Type B pancreatic cell (in vitro differentiated cells): ENCODE data around the gene UBE4B. TPM values are rescaled to one million over a fixed set of nuclear protein-coding genes. Genes with fewer than 3 reads are reported as not detected.

Experiments used
- DNase-seq: peaks from one replicate; pipeline ENCODE4 v3.0.0; 2021; ENCODE audit warnings: mixed read lengths; ENCODE audit not compliant: unreplicated experiment; ENCODE audit errors: extremely low spot score
- H3K27ac Mint-ChIP-seq: 2 replicates; pipeline ENCODE4 v1.8.0; 2021; ENCODE audit warnings: mild to moderate bottlenecking, mixed read lengths
- H3K27me3 Mint-ChIP-seq: 2 replicates; pipeline ENCODE4 v1.8.0; 2021; ENCODE audit warnings: mixed read lengths
- H3K36me3 Mint-ChIP-seq: 2 replicates; pipeline ENCODE4 v1.8.0; 2021; ENCODE audit warnings: mixed read lengths
- H3K4me1 Mint-ChIP-seq: one replicate; pipeline ENCODE4 v1.8.0; 2021; ENCODE audit warnings: mixed read lengths; ENCODE audit not compliant: unreplicated experiment
- H3K4me3 Mint-ChIP-seq: 2 replicates; pipeline ENCODE4 v1.8.0; 2021; ENCODE audit warnings: mild to moderate bottlenecking, mixed read lengths
- H3K9me3 Mint-ChIP-seq: 2 replicates; pipeline ENCODE4 v1.8.0; 2021; ENCODE audit warnings: mixed read lengths
- total RNA-seq: library from RNA; stranded (reverse); gene quantifications from 2 replicates; pipeline ENCODE4 v1.2.1, GENCODE V29; 2021; ENCODE audit warnings: low replicate concordance
- TF ChIP-seq, protein P1 (sequence below): fragments of 200-600 bp; sonication (generic); conservative IDR thresholded peaks from 2 replicates; pipeline ENCODE4 v1.5.0; 2021; ENCODE audit warnings: antibody characterized with exemption, mild to moderate bottlenecking

UBE4B gene
- total RNA-seq, 1 donor from 2014 or later, result 55.1 TPM

- H3K27ac Mint-ChIP-seq, result peak overlapping the region; percentile 6
- H3K4me1 Mint-ChIP-seq, result peaks cover 25% of the 10 kb centered on the region
- H3K9me3 Mint-ChIP-seq, result no peaks in the 10 kb centered on the region
- TF ChIP-seq, protein P1, sequence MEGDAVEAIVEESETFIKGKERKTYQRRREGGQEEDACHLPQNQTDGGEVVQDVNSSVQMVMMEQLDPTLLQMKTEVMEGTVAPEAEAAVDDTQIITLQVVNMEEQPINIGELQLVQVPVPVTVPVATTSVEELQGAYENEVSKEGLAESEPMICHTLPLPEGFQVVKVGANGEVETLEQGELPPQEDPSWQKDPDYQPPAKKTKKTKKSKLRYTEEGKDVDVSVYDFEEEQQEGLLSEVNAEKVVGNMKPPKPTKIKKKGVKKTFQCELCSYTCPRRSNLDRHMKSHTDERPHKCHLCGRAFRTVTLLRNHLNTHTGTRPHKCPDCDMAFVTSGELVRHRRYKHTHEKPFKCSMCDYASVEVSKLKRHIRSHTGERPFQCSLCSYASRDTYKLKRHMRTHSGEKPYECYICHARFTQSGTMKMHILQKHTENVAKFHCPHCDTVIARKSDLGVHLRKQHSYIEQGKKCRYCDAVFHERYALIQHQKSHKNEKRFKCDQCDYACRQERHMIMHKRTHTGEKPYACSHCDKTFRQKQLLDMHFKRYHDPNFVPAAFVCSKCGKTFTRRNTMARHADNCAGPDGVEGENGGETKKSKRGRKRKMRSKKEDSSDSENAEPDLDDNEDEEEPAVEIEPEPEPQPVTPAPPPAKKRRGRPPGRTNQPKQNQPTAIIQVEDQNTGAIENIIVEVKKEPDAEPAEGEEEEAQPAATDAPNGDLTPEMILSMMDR, result no peak
- DNase-seq, result no peak
- peaks cover 29% of the 10 kb centered on the region for H3K36me3 Mint-ChIP-seq
- H3K4me3 Mint-ChIP-seq, result no peak overlapping the region
- H3K27me3 Mint-ChIP-seq, result no peaks in the 10 kb centered on the region
Measured at GRCh38 chr1:10046356-10047085, 13.8 kb downstream of the UBE4B start.

- peaks cover 31% of the 10 kb centered on the region for H3K36me3 Mint-ChIP-seq
- H3K27me3 Mint-ChIP-seq, result no peaks in the 10 kb centered on the region
- H3K4me3 Mint-ChIP-seq, result no peak overlapping the region
- TF ChIP-seq, protein P1, result no peak
- H3K4me1 Mint-ChIP-seq, result peaks cover 29% of the 10 kb centered on the region
- H3K9me3 Mint-ChIP-seq, result no peaks in the 10 kb centered on the region
- H3K27ac Mint-ChIP-seq, result no peak overlapping the region
- DNase-seq, result no peak
Measured at GRCh38 chr1:10048601-10049000, 15.8 kb downstream of the UBE4B start.

DNA sequence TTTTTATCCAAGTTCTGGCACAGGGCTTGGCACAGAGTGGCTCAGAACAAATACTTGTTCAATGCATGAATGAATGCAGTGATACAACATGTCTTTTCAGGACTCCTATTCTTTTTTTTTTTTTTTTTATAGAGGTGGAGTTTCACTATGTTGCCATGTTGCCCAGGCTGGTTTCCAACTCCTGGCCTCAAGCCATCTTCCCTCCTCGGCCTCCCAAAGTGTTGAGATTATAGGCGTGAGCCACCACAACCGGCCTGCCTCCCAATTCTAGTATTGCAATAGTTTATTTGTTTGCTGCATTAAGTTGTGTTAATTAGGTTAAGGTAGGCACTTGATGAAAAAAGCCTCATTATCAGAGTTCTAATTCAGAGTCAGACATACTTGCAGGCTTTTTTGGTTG is 17.9 kb downstream of the UBE4B start:
- Mint-ChIP-seq H3K36me3 (peaks cover 32% of the 10 kb centered on the region), H3K4me1 (peaks cover 30% of the 10 kb centered on the region), H3K27ac (no peak overlapping the region), H3K4me3 (no peak overlapping the region), H3K27me3 (no peaks in the 10 kb centered on the region), H3K9me3 (no peaks in the 10 kb centered on the region)
- TF ChIP-seq, protein P1, result no peak
- DNase-seq, result no peak

DNA sequence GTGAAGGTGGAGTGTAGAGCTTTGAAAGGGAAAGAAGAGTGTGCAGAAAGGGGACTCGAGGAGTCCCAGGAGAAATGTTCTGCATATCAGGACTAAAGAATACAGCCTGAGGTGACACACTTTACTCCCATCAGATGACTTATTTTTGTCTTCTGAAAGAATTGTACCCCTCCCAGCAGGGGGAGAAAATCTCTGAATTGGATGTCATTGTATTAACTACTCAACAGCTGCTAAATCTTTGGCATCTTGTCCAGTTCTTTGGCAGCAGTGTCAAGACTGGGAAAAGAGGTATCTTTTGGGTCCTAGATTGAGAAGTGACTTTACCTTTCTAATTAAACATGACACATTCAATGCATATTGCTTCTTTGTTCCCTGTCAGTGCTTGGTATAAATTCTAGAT is 18.9 kb downstream of the UBE4B start:
- H3K4me1 Mint-ChIP-seq, result peaks cover 26% of the 10 kb centered on the region
- TF ChIP-seq, protein P1, result no peak
- no peak for DNase-seq
- H3K36me3 Mint-ChIP-seq, result peaks cover 32% of the 10 kb centered on the region
- no peaks in the 10 kb centered on the region for H3K9me3 Mint-ChIP-seq
- H3K4me3 Mint-ChIP-seq, result no peak overlapping the region
- H3K27me3 Mint-ChIP-seq, result no peaks in the 10 kb centered on the region
- H3K27ac Mint-ChIP-seq, result no peak overlapping the region

- TF ChIP-seq, protein P1, result no peak
- H3K27me3 Mint-ChIP-seq, result no peaks in the 10 kb centered on the region
- no peak overlapping the region for H3K4me3 Mint-ChIP-seq
- DNase-seq, result no peak
- no peaks in the 10 kb centered on the region for H3K9me3 Mint-ChIP-seq
- H3K36me3 Mint-ChIP-seq, result peaks cover 27% of the 10 kb centered on the region
- H3K4me1 Mint-ChIP-seq, result peaks cover 20% of the 10 kb centered on the region
- no peak overlapping the region for H3K27ac Mint-ChIP-seq
Measured at GRCh38 chr1:10052347-10052746, 19.6 kb downstream of the UBE4B start.
